NB4 (cell line): ENCODE results near the gene STAT6.

Source experiments
- CTCF ChIP-seq: IDR thresholded peaks from one replicate; pipeline ENCODE4 v1.5.1; 2012; ENCODE audit warnings: low read depth, low read length
- POLR2A ChIP-seq: IDR thresholded peaks from 2 replicates; pipeline ENCODE4 v1.6.1; 2011; ENCODE audit warnings: mild to moderate bottlenecking; ENCODE audit not compliant: insufficient read length; ENCODE audit errors: extremely low read depth

DNA sequence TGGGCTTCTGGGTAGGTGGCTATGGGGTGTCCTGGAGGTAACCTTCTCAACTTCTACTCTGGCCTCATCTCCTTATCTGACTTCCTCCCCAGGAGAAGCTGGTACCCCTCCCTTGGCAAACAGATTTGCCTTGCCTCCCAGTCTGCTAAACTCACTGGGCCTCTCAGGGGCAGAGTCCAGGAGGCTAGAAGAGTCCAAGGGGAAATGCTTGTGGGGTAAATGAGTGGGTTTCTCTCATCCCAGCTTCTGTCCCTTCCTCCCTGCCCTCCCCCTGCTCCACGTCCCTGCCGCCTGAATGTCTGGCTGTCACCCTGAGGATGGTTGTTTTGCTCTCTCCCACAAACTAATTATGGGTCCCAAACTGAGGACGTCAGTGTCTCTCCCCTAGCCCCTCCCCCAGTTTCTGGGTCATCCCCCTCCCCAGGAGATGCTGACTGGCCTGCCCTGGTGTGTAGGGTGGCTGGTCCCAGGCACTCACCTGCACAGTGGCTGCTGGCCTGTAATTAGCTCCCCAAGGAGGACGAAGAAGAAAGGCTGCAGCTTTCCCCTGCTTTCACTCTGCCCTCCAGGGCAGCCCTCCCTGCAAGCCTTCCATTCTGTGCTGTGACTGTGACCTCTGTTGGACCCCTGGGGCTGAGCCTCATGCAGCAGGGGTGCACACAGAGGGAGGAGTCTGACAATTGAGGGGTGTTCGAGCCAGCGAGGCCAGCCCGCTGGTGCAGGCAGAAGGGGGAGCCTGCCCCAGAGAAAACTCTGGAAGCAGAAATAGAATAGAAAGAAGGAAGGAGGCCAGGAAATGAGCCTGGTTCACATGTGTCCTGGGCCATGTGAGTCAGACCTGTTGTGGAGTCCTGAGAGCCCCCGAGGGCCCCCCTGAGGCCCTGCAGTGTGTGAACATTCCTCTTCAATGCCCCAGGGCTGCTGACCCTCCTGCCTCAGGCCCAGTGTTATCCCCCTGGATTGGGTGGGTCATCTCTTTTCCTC lies 36.1 kb upstream of the STAT6 start, which contains the start of gene LRP1-AS:
- TF ChIP-seq CTCF = no peak
- TF ChIP-seq POLR2A = no peak
